PC-3 (cell line): ENCODE results near the gene MACROD2. TPM values are rescaled to one million over a fixed set of nuclear protein-coding genes. Genes with fewer than 3 reads are reported as not detected.

ENCODE experiments used
- ATAC-seq: fragments of 200-7000 bp; cut with Tn5 transposase; 2 replicates; pipeline ENCODE4 v1.9.1; 2020; ENCODE audit warnings: mild to moderate bottlenecking, moderate library complexity
- BruUV-seq: library from RNA; stranded (reverse); fragments of 400-500 nt; replicated peaks from 2 replicates; lab custom pipeline; 2021; lab: Mats Ljungman, UMichigan
- CTCF ChIA-PET: fragments of 300-600 bp; sonication (Branson Sonifier 250); formaldehyde crosslinking; loops from one replicate; lab custom pipeline; 2022; ENCODE audit warnings: antibody characterized with exemption; lab: Charles Lee
- POLR2A ChIA-PET: fragments of 300-600 bp; sonication (Branson Sonifier 250); formaldehyde crosslinking; loops from one replicate; lab custom pipeline; 2022; ENCODE audit warnings: antibody characterized with exemption; ENCODE audit not compliant: unreplicated experiment; lab: Charles Lee
- DNase-seq: peaks from one replicate; pipeline ENCODE4 v3.0.0-alpha.2; 2015
- H2AFZ ChIP-seq: fragments of 300-600 bp; sonication (generic); 2 replicates; pipeline ENCODE4 v1.6.0; 2016; ENCODE audit warnings: antibody characterized with exemption, low read length
- H3F3A ChIP-seq: fragments of 300-600 bp; sonication (generic); one replicate; pipeline ENCODE4 v1.6.0; 2017; ENCODE audit warnings: antibody characterized with exemption, low read length, control low read depth, mild to moderate bottlenecking; ENCODE audit not compliant: unreplicated experiment
- H3K27ac ChIP-seq: fragments of 300-600 bp; sonication (generic); 2 replicates; pipeline ENCODE4 v1.5.1; 2016; ENCODE audit warnings: mild to moderate bottlenecking, low read length
- H3K27me3 ChIP-seq: fragments of 300-600 bp; sonication (generic); 2 replicates; pipeline ENCODE4 v1.6.1; 2016; ENCODE audit warnings: low read length, mixed read lengths
- H3K36me3 ChIP-seq: fragments of 300-600 bp; sonication (generic); 2 replicates; pipeline ENCODE4 v1.6.1; 2016; ENCODE audit warnings: low read depth, mixed run types, low read length, mixed read lengths
- H3K4me1 ChIP-seq: fragments of 300-600 bp; sonication (generic); 2 replicates; pipeline ENCODE4 v1.5.1; 2016; ENCODE audit warnings: low read length; ENCODE audit not compliant: insufficient read depth
- H3K4me2 ChIP-seq: fragments of 300-600 bp; sonication (generic); 2 replicates; pipeline ENCODE4 v1.6.0; 2016; ENCODE audit warnings: low read length
- H3K4me3 ChIP-seq: fragments of 300-600 bp; sonication (generic); 2 replicates; pipeline ENCODE4 v1.5.1; 2016; ENCODE audit warnings: mild to moderate bottlenecking, low read length, mixed read lengths
- H3K79me2 ChIP-seq: fragments of 300-600 bp; sonication (generic); 2 replicates; pipeline ENCODE4 v1.6.1; 2017; ENCODE audit warnings: low read length, mixed read lengths
- H3K9ac ChIP-seq: fragments of 300-600 bp; sonication (generic); 2 replicates; pipeline ENCODE4 v1.6.0; 2016; ENCODE audit warnings: mild to moderate bottlenecking, low read length
- H3K9me2 ChIP-seq: fragments of 300-600 bp; sonication (generic); replicated peaks from 2 replicates; pipeline ENCODE4 v1.6.1; 2016; ENCODE audit warnings: mixed run types, low read length, mixed read lengths
- H3K9me3 ChIP-seq: fragments of 300-600 bp; sonication (generic); 2 replicates; pipeline ENCODE4 v1.6.1; 2016; ENCODE audit warnings: low read length, mixed read lengths
- H4K20me1 ChIP-seq: fragments of 300-600 bp; sonication (generic); 2 replicates; pipeline ENCODE4 v1.6.1; 2016; ENCODE audit warnings: low read length, mixed read lengths
- EZH2 ChIP-seq: fragments of 300-600 bp; sonication (generic); IDR thresholded peaks from one replicate; pipeline ENCODE4 v1.6.1; 2017; ENCODE audit warnings: antibody characterized with exemption, mild to moderate bottlenecking, low read length; ENCODE audit not compliant: unreplicated experiment
- EZH2phosphoT487 ChIP-seq: fragments of 300-600 bp; sonication (generic); IDR thresholded peaks from 2 replicates; pipeline ENCODE4 v1.6.1; 2018; ENCODE audit warnings: mild to moderate bottlenecking, antibody characterized with exemption, low read length, borderline replicate concordance
- intact Hi-C: fragments of 100-400 bp; cut with micrococcal nuclease; formaldehyde crosslinking; loops from 2 replicates; pipeline ENCODE4 v1.9.0; 2023
- total RNA-seq: library from RNA; depleted of rRNA; stranded (reverse); fragments of >200 nt; gene quantifications from 2 replicates; pipeline ENCODE4 v1.2.3, GENCODE V29; 2014
- TF ChIP-seq, protein P1 (sequence below): fragments of 300-600 bp; sonication (generic); conservative IDR thresholded peaks from 2 replicates; pipeline ENCODE4 v1.5.1; 2017; ENCODE audit warnings: antibody characterized with exemption, low read depth, mild to moderate bottlenecking, low read length

MACROD2 gene
- total RNA-seq, 1 experiment from 2014 or later: 3.1 TPM

DNA sequence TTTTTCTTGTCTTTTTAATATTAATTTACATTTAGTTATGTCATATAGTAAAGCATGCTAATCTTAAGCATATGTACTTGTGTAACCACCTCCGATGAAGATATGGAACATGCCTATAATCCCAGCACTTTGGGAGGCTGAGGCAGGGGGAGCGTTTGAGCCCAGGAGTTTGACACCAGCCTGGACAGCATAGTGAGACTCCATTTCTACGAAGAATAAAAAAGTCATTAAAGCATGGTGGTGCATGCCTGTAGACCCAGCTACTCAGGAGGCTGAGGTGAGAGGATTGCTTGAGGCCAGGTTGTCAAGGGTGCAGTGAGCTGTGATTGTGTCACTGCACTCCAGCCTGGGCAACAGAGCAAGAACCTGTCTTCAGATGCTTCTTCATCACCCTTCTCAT is 970.9 kb downstream of the MACROD2 start:
- BruUV-seq: no TSS peak
- no peaks in the 10 kb centered on the region for H3K36me3 ChIP-seq
- H2AFZ ChIP-seq: no peak overlapping the region
- H3K79me2 ChIP-seq: no peaks in the 10 kb centered on the region
- no peaks in the 10 kb centered on the region for H4K20me1 ChIP-seq
- H3K27ac ChIP-seq: no peak overlapping the region
- no peaks in the 10 kb centered on the region for H3K9me2 ChIP-seq
- H3F3A ChIP-seq: no peaks in the 10 kb centered on the region
- TF ChIP-seq EZH2 (no peak), EZH2phosphoT487 (no peak)
- TF ChIP-seq, protein P1, sequence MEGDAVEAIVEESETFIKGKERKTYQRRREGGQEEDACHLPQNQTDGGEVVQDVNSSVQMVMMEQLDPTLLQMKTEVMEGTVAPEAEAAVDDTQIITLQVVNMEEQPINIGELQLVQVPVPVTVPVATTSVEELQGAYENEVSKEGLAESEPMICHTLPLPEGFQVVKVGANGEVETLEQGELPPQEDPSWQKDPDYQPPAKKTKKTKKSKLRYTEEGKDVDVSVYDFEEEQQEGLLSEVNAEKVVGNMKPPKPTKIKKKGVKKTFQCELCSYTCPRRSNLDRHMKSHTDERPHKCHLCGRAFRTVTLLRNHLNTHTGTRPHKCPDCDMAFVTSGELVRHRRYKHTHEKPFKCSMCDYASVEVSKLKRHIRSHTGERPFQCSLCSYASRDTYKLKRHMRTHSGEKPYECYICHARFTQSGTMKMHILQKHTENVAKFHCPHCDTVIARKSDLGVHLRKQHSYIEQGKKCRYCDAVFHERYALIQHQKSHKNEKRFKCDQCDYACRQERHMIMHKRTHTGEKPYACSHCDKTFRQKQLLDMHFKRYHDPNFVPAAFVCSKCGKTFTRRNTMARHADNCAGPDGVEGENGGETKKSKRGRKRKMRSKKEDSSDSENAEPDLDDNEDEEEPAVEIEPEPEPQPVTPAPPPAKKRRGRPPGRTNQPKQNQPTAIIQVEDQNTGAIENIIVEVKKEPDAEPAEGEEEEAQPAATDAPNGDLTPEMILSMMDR: no peak
- H3K4me2 ChIP-seq: no peak overlapping the region
- H3K4me3 ChIP-seq: no peak overlapping the region
- ChIA-PET CTCF (no interaction called here), POLR2A (no interaction called here)
- DNase-seq: no peak
- intact Hi-C loops: no loop called here
- H3K27me3 ChIP-seq: no peaks in the 10 kb centered on the region
- H3K9ac ChIP-seq: no peak overlapping the region
- H3K4me1 ChIP-seq: peaks cover 14% of the 10 kb centered on the region
- no peaks in the 10 kb centered on the region for H3K9me3 ChIP-seq
- no peak for ATAC-seq

DNA sequence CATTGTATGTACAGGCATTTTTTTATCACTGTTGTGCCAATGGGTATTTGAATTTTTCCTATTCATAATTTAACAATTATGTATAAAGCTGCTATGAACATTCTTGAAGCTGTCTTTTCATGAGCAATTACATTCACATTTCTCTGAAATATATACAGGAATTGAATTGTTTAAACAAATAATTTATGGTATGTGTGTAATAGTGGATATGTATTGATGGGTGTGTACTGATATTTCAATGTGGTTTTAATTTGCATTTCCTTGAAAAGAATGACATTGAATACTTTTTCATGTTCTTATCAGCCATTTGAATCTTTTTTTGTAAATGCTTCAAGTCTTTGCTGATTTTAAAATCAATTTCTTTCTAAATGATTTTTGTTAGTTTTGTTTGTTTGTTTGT is 971.5 kb downstream of the MACROD2 start:
- Histone ChIP-seq H3K36me3 (no peaks in the 10 kb centered on the region), H3K4me1 (peaks cover 14% of the 10 kb centered on the region), H4K20me1 (no peaks in the 10 kb centered on the region), H3K4me2 (no peak overlapping the region), H3K27me3 (no peaks in the 10 kb centered on the region), H3K4me3 (no peak overlapping the region), H3K9ac (no peak overlapping the region), H3K9me2 (no peaks in the 10 kb centered on the region), H2AFZ (no peak overlapping the region), H3K9me3 (no peaks in the 10 kb centered on the region), H3K79me2 (no peaks in the 10 kb centered on the region), H3F3A (no peaks in the 10 kb centered on the region), H3K27ac (no peak overlapping the region)
- ATAC-seq: no peak
- TF ChIP-seq, protein P1: no peak
- TF ChIP-seq EZH2 (no peak), EZH2phosphoT487 (no peak)
- no peak for DNase-seq
- POLR2A ChIA-PET: no interaction called here
- intact Hi-C loops: no loop called here
- no TSS peak for BruUV-seq
- CTCF ChIA-PET: no interaction called here

DNA sequence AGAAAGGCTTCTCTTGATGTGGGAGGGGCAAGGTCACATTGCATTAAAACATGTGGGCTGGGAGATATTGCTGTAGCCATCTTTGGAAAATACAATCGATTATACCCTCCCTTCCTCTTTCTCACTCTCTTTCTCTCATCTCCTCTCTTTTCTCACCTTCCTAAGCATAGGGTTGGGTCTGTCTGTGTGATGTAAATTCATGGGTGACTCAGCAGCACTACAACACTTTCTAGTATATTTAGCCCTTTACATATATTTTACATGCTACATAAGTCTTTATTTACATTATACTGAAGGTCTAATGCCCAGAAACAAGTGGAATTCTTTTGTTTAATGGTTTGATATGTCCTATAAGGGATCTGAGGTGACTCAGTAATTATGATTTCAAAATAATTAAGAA is 976.9 kb downstream of the MACROD2 start:
- Histone ChIP-seq H3K9ac (no peak overlapping the region), H3F3A (no peaks in the 10 kb centered on the region), H4K20me1 (no peaks in the 10 kb centered on the region), H3K4me3 (no peak overlapping the region), H3K36me3 (no peaks in the 10 kb centered on the region), H3K4me2 (no peak overlapping the region), H3K27me3 (no peaks in the 10 kb centered on the region), H2AFZ (no peak overlapping the region), H3K4me1 (no peaks in the 10 kb centered on the region), H3K9me3 (no peaks in the 10 kb centered on the region), H3K27ac (no peak overlapping the region), H3K79me2 (no peaks in the 10 kb centered on the region), H3K9me2 (no peaks in the 10 kb centered on the region)
- intact Hi-C loops: no loop called here
- ATAC-seq (no peak), DNase-seq (no peak)
- CTCF ChIA-PET: no interaction called here
- no TSS peak for BruUV-seq
- POLR2A ChIA-PET: no interaction called here
- TF ChIP-seq, protein P1: no peak
- TF ChIP-seq EZH2 (no peak), EZH2phosphoT487 (no peak)
